Muscle of leg (tissue), 11 donors: ENCODE data around the gene PSRC1. TPM values are rescaled to one million over a fixed set of nuclear protein-coding genes. Genes with fewer than 3 reads are reported as not detected.

ENCODE experiments used
- DNase-seq: peaks from one replicate; pipeline ENCODE4 v3.0.0; 2013
- H3K27ac ChIP-seq: one replicate; pipeline ENCODE4 v1.5.1; 2013; ENCODE audit warnings: mild to moderate bottlenecking, low read length, control low read depth
- H3K27me3 ChIP-seq: one replicate; pipeline ENCODE4 v1.6.1; 2013; ENCODE audit warnings: low read length; ENCODE audit not compliant: control insufficient read depth, insufficient read depth
- H3K36me3 ChIP-seq: one replicate; pipeline ENCODE4 v1.6.1; 2013; ENCODE audit warnings: low read length; ENCODE audit not compliant: control insufficient read depth, insufficient read depth
- H3K4me1 ChIP-seq: one replicate; pipeline ENCODE4 v1.6.1; 2013; ENCODE audit warnings: low read length; ENCODE audit not compliant: control insufficient read depth, insufficient read depth
- H3K4me3 ChIP-seq: one replicate; pipeline ENCODE4 v1.5.1; 2013; ENCODE audit warnings: low read length, control low read depth
- H3K9me3 ChIP-seq: replicated peaks from 2 replicates; pipeline ENCODE4 v1.6.1; 2013; ENCODE audit warnings: low read depth, low read length; ENCODE audit not compliant: control insufficient read depth
- WGBS: methylation state at CpG from one replicate; pipeline ENCODE4 v1.1.5; 2013; ENCODE audit warnings: missing lambda C conversion rate; ENCODE audit not compliant: insufficient coverage; 5-methylcytosine and 5-hydroxymethylcytosine counted together
- polyA plus RNA-seq, 8 donors: library from polyadenylated mRNA; unstranded; fragments of 120-200 nt; gene quantifications; one replicate each; pipeline versions ENCODE4 v1.2.1 to v1.2.3, GENCODE V29; 2013; ENCODE audit warnings: inconsistent platforms in 1 of 8, low replicate concordance in 1 of 8; ENCODE audit not compliant: insufficient read length in 8 of 8, insufficient read depth in 1 of 8
- total RNA-seq: library from RNA; stranded (reverse); fragments of 120-200 nt; gene quantifications from one replicate; pipeline ENCODE4 v1.2.4, GENCODE V29; 2013

Gene PSRC1
- total and polyA plus RNA-seq, 9 donors, result 11.4 to 19.1 (median 17.4) TPM

GRCh38 chr1:109265741-109266330 lies 17.1 kb downstream of the PSRC1 start:
- no peak for DNase-seq
- no peaks in the 10 kb centered on the region for H3K27me3 ChIP-seq
- H3K36me3 ChIP-seq, result peaks cover 12% of the 10 kb centered on the region
- 86% methylated on average over 7 of the region's 13 CpGs for WGBS
- H3K4me3 ChIP-seq, result no peak overlapping the region
- H3K4me1 ChIP-seq, result peaks cover 2% of the 10 kb centered on the region
- no peaks in the 10 kb centered on the region for H3K9me3 ChIP-seq
- no peak overlapping the region for H3K27ac ChIP-seq

DNA sequence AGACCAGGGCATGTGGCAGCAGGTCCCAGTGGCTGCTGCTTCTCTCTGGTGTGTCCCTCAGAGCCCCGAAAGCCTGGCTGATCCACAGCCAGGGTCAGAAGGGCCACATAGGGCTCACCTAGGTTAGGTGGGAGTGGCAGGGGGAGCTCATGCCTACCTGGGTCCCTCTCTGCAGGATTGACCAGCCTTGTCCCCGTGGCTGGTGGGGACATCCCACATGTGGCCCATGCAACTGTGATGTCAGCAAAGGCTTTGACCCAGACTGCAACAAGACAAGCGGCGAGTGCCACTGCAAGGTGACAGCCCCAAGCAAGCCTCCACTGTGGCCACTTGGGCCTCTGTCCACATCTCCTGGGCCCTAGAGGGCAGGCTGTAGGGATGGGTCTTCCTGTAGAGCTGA lies 17.9 kb downstream of the PSRC1 start:
- 93% methylated on average over 4 of the region's 4 CpGs for WGBS
- DNase-seq, result no peak
- H3K36me3 ChIP-seq, result peaks cover 9% of the 10 kb centered on the region

DNA sequence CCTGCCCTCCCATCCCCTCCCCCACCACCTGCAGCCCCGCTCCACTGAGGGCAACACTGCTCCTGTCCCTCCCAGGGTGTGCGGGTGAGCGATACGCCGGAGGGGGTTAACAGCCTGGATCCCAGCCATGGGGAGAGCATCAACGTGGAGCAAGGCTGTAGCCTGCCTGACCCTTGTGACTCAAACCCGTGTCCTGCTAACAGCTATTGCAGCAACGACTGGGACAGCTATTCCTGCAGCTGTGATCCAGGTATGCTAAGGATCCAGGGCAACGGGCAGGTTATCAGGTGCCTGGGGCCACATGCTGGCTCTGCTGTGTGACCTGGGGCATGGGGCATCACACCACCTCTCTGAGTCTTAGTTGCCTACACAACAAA lies 18.6 kb downstream of the PSRC1 start:
- Histone ChIP-seq H3K9me3 (no peaks in the 10 kb centered on the region), H3K4me1 (peaks cover 2% of the 10 kb centered on the region), H3K36me3 (peaks cover 9% of the 10 kb centered on the region), H3K4me3 (no peak overlapping the region), H3K27ac (no peak overlapping the region), H3K27me3 (no peaks in the 10 kb centered on the region)
- DNase-seq, result no peak
- WGBS, result 71% methylated on average over 9 of the region's 9 CpGs

More for the DNA sequence above, 17.9 kb downstream of the PSRC1 start:
- Histone ChIP-seq H3K4me1 (peaks cover 2% of the 10 kb centered on the region), H3K9me3 (no peaks in the 10 kb centered on the region), H3K4me3 (no peak overlapping the region), H3K27me3 (no peaks in the 10 kb centered on the region), H3K27ac (no peak overlapping the region)

- peaks cover 2% of the 10 kb centered on the region for H3K4me1 ChIP-seq
- DNase-seq, result peak; percentile 78
- peaks cover 9% of the 10 kb centered on the region for H3K36me3 ChIP-seq
Observed at GRCh38 chr1:109263597-109264378, 19.2 kb downstream of the PSRC1 start.

DNA sequence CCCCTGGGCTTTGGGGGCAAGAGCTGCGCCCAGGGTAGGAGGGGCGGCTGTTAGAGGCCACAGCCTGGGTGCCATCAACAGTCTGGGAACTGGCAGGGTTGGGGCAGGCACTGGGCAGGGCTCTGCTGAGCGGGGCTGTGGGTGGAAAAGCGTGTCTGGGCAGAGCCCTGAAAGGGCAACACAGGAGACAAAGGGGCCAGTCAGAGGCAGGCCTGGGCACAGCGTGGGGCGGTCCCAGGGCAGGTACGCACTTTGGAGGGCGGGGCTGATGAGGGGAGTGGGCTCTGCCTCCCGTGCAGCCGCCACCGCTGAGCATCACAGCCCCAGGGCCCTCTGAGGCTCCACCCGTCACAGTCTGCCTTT lies 19.7 kb downstream of the PSRC1 start:
- no peak for DNase-seq
- no peaks in the 10 kb centered on the region for H3K27me3 ChIP-seq
- 67% methylated on average over 7 of the region's 12 CpGs for WGBS
- H3K4me1 ChIP-seq, result peaks cover 2% of the 10 kb centered on the region
- peaks cover 6% of the 10 kb centered on the region for H3K36me3 ChIP-seq
- H3K9me3 ChIP-seq, result no peaks in the 10 kb centered on the region
- no peak overlapping the region for H3K27ac ChIP-seq
- H3K4me3 ChIP-seq, result no peak overlapping the region

More at GRCh38 chr1:109263597-109264378, 19.2 kb downstream of the PSRC1 start:
- Histone ChIP-seq H3K27ac (no peak overlapping the region), H3K4me3 (no peak overlapping the region), H3K27me3 (no peaks in the 10 kb centered on the region), H3K9me3 (no peaks in the 10 kb centered on the region)
- 44% methylated on average over 19 of the region's 29 CpGs for WGBS

GRCh38 chr1:109262231-109263055 lies 20.5 kb downstream of the PSRC1 start:
- no peaks in the 10 kb centered on the region for H3K27me3 ChIP-seq
- no peak overlapping the region for H3K4me3 ChIP-seq
- no peak for DNase-seq
- H3K36me3 ChIP-seq, result peaks cover 3% of the 10 kb centered on the region
- H3K27ac ChIP-seq, result no peak overlapping the region
- no peaks in the 10 kb centered on the region for H3K9me3 ChIP-seq
- peaks cover 2% of the 10 kb centered on the region for H3K4me1 ChIP-seq
- 82% methylated on average over 21 of the region's 22 CpGs for WGBS

GRCh38 chr1:109261578-109261977 lies 21.4 kb downstream of the PSRC1 start:
- Histone ChIP-seq H3K9me3 (no peaks in the 10 kb centered on the region), H3K27ac (no peak overlapping the region), H3K36me3 (no peaks in the 10 kb centered on the region), H3K27me3 (no peaks in the 10 kb centered on the region), H3K4me1 (peaks cover 2% of the 10 kb centered on the region), H3K4me3 (no peak overlapping the region)
- DNase-seq, result no peak
- 91% methylated on average over 4 of the region's 6 CpGs for WGBS

GRCh38 chr1:109261006-109261405 lies 21.9 kb downstream of the PSRC1 start:
- 83% methylated on average over 11 of the region's 16 CpGs for WGBS
- no peak overlapping the region for H3K4me3 ChIP-seq
- H3K4me1 ChIP-seq, result peaks cover 2% of the 10 kb centered on the region
- no peak overlapping the region for H3K27ac ChIP-seq
- no peaks in the 10 kb centered on the region for H3K27me3 ChIP-seq
- H3K9me3 ChIP-seq, result no peaks in the 10 kb centered on the region
- no peaks in the 10 kb centered on the region for H3K36me3 ChIP-seq
- no peak for DNase-seq

GRCh38 chr1:109259674-109260557 lies 23.0 kb downstream of the PSRC1 start:
- H3K27me3 ChIP-seq, result no peaks in the 10 kb centered on the region
- no peak overlapping the region for H3K27ac ChIP-seq
- WGBS, result 79% methylated on average over 3 of the region's 7 CpGs
- H3K4me3 ChIP-seq, result no peak overlapping the region
- no peak for DNase-seq
- H3K36me3 ChIP-seq, result no peaks in the 10 kb centered on the region
- H3K9me3 ChIP-seq, result no peaks in the 10 kb centered on the region
- peaks cover 10% of the 10 kb centered on the region for H3K4me1 ChIP-seq
